Measurements from ENCODE around the gene KCNC2.

DNA sequence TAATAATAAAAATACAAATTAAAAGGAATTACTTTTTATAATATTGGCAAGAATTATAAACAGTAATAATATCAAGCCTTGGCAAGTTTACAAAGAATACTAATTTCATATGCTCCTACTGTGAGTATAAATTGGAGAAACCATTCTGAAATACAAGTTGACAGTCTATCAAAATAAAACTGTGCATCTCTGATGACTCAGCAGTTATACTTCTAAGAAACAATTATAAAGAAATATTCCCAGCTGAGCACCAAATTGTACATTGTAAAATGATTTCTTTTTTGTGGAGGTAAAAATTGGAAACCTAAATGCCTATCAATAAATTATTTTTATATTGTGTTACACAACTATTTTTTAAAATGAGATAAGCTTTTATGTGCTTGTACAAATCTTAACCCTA, 35.5 kb upstream of the KCNC2 start:
- TF ChIP-seq, protein P1, sequence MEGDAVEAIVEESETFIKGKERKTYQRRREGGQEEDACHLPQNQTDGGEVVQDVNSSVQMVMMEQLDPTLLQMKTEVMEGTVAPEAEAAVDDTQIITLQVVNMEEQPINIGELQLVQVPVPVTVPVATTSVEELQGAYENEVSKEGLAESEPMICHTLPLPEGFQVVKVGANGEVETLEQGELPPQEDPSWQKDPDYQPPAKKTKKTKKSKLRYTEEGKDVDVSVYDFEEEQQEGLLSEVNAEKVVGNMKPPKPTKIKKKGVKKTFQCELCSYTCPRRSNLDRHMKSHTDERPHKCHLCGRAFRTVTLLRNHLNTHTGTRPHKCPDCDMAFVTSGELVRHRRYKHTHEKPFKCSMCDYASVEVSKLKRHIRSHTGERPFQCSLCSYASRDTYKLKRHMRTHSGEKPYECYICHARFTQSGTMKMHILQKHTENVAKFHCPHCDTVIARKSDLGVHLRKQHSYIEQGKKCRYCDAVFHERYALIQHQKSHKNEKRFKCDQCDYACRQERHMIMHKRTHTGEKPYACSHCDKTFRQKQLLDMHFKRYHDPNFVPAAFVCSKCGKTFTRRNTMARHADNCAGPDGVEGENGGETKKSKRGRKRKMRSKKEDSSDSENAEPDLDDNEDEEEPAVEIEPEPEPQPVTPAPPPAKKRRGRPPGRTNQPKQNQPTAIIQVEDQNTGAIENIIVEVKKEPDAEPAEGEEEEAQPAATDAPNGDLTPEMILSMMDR (conservative IDR thresholded peaks at IDR 0.05) = no peak
- no peak for TF ChIP-seq EZH2 (IDR thresholded peaks at IDR 0.05; ENCODE audit: low read depth)
